ENCODE measurements around the gene MYO7B.

MYO7B gene

GRCh38 chr2:127599211-127599610 is 63.7 kb downstream of the MYO7B start:
- Mint-ChIP-seq H3K36me3 (ENCODE audit: low read depth) (peaks cover 6% of the 10 kb centered on the region), H3K27ac (no peak overlapping the region), H3K27me3 (ENCODE audit: low read depth) (no peaks in the 10 kb centered on the region), H3K4me1 (ENCODE audit: low read depth) (peaks cover 11% of the 10 kb centered on the region), H3K4me3 (no peak overlapping the region), H3K9me3 (peaks cover 10% of the 10 kb centered on the region)
- no peak for DNase-seq (ENCODE audit: low spot score)

GRCh38 chr2:127604986-127605385 is 69.5 kb downstream of the MYO7B start:
- Mint-ChIP-seq H3K4me3 (no peak overlapping the region), H3K27me3 (ENCODE audit: low read depth) (no peaks in the 10 kb centered on the region), H3K27ac (no peak overlapping the region), H3K9me3 (peaks cover 10% of the 10 kb centered on the region), H3K4me1 (ENCODE audit: low read depth) (peaks cover 7% of the 10 kb centered on the region), H3K36me3 (ENCODE audit: low read depth) (peaks cover 6% of the 10 kb centered on the region)
- no peak for DNase-seq (ENCODE audit: low spot score)

- no peak overlapping the region for H3K4me3 Mint-ChIP-seq
- H3K9me3 Mint-ChIP-seq = peaks cover 10% of the 10 kb centered on the region
- no peak overlapping the region for H3K27ac Mint-ChIP-seq
- H3K36me3 Mint-ChIP-seq (ENCODE audit: low read depth) = peaks cover 6% of the 10 kb centered on the region
- peaks cover 7% of the 10 kb centered on the region for H3K4me1 Mint-ChIP-seq (ENCODE audit: low read depth)
- H3K27me3 Mint-ChIP-seq (ENCODE audit: low read depth) = peaks cover 4% of the 10 kb centered on the region
- DNase-seq (ENCODE audit: low spot score) = no peak
Observed at GRCh38 chr2:127605691-127606263, 70.3 kb downstream of the MYO7B start.

- no peaks in the 10 kb centered on the region for H3K36me3 Mint-ChIP-seq (ENCODE audit: low read depth)
- H3K27ac Mint-ChIP-seq = no peak overlapping the region
- H3K4me3 Mint-ChIP-seq = no peak overlapping the region
- peaks cover 4% of the 10 kb centered on the region for H3K27me3 Mint-ChIP-seq (ENCODE audit: low read depth)
- peaks cover 4% of the 10 kb centered on the region for H3K4me1 Mint-ChIP-seq (ENCODE audit: low read depth)
- H3K9me3 Mint-ChIP-seq = peaks cover 5% of the 10 kb centered on the region
- DNase-seq (ENCODE audit: low spot score) = no peak
Observed at GRCh38 chr2:127606625-127607398, 71.3 kb downstream of the MYO7B start.

- H3K9me3 Mint-ChIP-seq = peaks cover 5% of the 10 kb centered on the region
- H3K4me3 Mint-ChIP-seq = no peak overlapping the region
- no peak overlapping the region for H3K27ac Mint-ChIP-seq
- no peaks in the 10 kb centered on the region for H3K36me3 Mint-ChIP-seq (ENCODE audit: low read depth)
- H3K4me1 Mint-ChIP-seq (ENCODE audit: low read depth) = peaks cover 4% of the 10 kb centered on the region
- no peak for DNase-seq (ENCODE audit: low spot score)
- peaks cover 4% of the 10 kb centered on the region for H3K27me3 Mint-ChIP-seq (ENCODE audit: low read depth)
Observed at GRCh38 chr2:127607399-127607908, 72.0 kb downstream of the MYO7B start.

- peaks cover 4% of the 10 kb centered on the region for H3K4me1 Mint-ChIP-seq (ENCODE audit: low read depth)
- H3K9me3 Mint-ChIP-seq = peaks cover 4% of the 10 kb centered on the region
- H3K27ac Mint-ChIP-seq = no peak overlapping the region
- no peaks in the 10 kb centered on the region for H3K36me3 Mint-ChIP-seq (ENCODE audit: low read depth)
- DNase-seq (ENCODE audit: low spot score) = no peak
- no peak overlapping the region for H3K4me3 Mint-ChIP-seq
- H3K27me3 Mint-ChIP-seq (ENCODE audit: low read depth) = peaks cover 6% of the 10 kb centered on the region
Observed at GRCh38 chr2:127608061-127609030, 72.9 kb downstream of the MYO7B start.

GRCh38 chr2:127609031-127609751 is 73.7 kb downstream of the MYO7B start:
- no peak overlapping the region for H3K27ac Mint-ChIP-seq
- peaks cover 4% of the 10 kb centered on the region for H3K4me1 Mint-ChIP-seq (ENCODE audit: low read depth)
- no peak overlapping the region for H3K4me3 Mint-ChIP-seq
- H3K27me3 Mint-ChIP-seq (ENCODE audit: low read depth) = peaks cover 10% of the 10 kb centered on the region
- no peaks in the 10 kb centered on the region for H3K36me3 Mint-ChIP-seq (ENCODE audit: low read depth)
- peaks cover 5% of the 10 kb centered on the region for H3K9me3 Mint-ChIP-seq
- DNase-seq (ENCODE audit: low spot score) = no peak

- H3K4me1 Mint-ChIP-seq (ENCODE audit: low read depth) = no peaks in the 10 kb centered on the region
- peaks cover 10% of the 10 kb centered on the region for H3K27me3 Mint-ChIP-seq (ENCODE audit: low read depth)
- H3K4me3 Mint-ChIP-seq = no peak overlapping the region
- H3K27ac Mint-ChIP-seq = no peak overlapping the region
- no peak for DNase-seq (ENCODE audit: low spot score)
- no peaks in the 10 kb centered on the region for H3K36me3 Mint-ChIP-seq (ENCODE audit: low read depth)
- H3K9me3 Mint-ChIP-seq = peaks cover 5% of the 10 kb centered on the region
Observed at GRCh38 chr2:127609818-127610217, 74.3 kb downstream of the MYO7B start.

- Mint-ChIP-seq H3K36me3 (ENCODE audit: low read depth) (no peaks in the 10 kb centered on the region), H3K27me3 (ENCODE audit: low read depth) (peaks cover 13% of the 10 kb centered on the region), H3K27ac (no peak overlapping the region), H3K4me1 (ENCODE audit: low read depth) (no peaks in the 10 kb centered on the region), H3K4me3 (no peak overlapping the region), H3K9me3 (peaks cover 5% of the 10 kb centered on the region)
- no peak for DNase-seq (ENCODE audit: low spot score)
Observed at GRCh38 chr2:127610561-127610960, 75.1 kb downstream of the MYO7B start.

GRCh38 chr2:127611076-127611925 is 75.8 kb downstream of the MYO7B start:
- Mint-ChIP-seq H3K9me3 (peaks cover 5% of the 10 kb centered on the region), H3K27ac (no peak overlapping the region), H3K36me3 (ENCODE audit: low read depth) (no peaks in the 10 kb centered on the region), H3K4me3 (no peak overlapping the region), H3K4me1 (ENCODE audit: low read depth) (peaks cover 7% of the 10 kb centered on the region), H3K27me3 (ENCODE audit: low read depth) (peaks cover 19% of the 10 kb centered on the region)
- no peak for DNase-seq (ENCODE audit: low spot score)

- H3K9me3 Mint-ChIP-seq = peaks cover 5% of the 10 kb centered on the region
- peaks cover 19% of the 10 kb centered on the region for H3K27me3 Mint-ChIP-seq (ENCODE audit: low read depth)
Observed at GRCh38 chr2:127612111-127612822, 76.8 kb downstream of the MYO7B start.

GRCh38 chr2:127614246-127614645 is 78.8 kb downstream of the MYO7B start:
- no peak for DNase-seq (ENCODE audit: low spot score)
- Mint-ChIP-seq H3K9me3 (peaks cover 5% of the 10 kb centered on the region), H3K4me1 (ENCODE audit: low read depth) (peaks cover 7% of the 10 kb centered on the region), H3K4me3 (no peak overlapping the region), H3K27ac (no peak overlapping the region), H3K36me3 (ENCODE audit: low read depth) (no peaks in the 10 kb centered on the region), H3K27me3 (ENCODE audit: low read depth) (peaks cover 22% of the 10 kb centered on the region)

More at GRCh38 chr2:127612111-127612822, 76.8 kb downstream of the MYO7B start:
- H3K4me3 Mint-ChIP-seq = no peak overlapping the region
- H3K27ac Mint-ChIP-seq = no peak overlapping the region
- no peaks in the 10 kb centered on the region for H3K36me3 Mint-ChIP-seq (ENCODE audit: low read depth)
- peaks cover 7% of the 10 kb centered on the region for H3K4me1 Mint-ChIP-seq (ENCODE audit: low read depth)
- DNase-seq (ENCODE audit: low spot score) = no peak

All from T-helper 2 cell treated with Interferon-gamma antibody and Interleukin-4, amounts not matched to agents 5 μg/mL and 100 μg/mL, for 36 hours (primary cell).